ENCODE results near the gene PBX2.

DNA sequence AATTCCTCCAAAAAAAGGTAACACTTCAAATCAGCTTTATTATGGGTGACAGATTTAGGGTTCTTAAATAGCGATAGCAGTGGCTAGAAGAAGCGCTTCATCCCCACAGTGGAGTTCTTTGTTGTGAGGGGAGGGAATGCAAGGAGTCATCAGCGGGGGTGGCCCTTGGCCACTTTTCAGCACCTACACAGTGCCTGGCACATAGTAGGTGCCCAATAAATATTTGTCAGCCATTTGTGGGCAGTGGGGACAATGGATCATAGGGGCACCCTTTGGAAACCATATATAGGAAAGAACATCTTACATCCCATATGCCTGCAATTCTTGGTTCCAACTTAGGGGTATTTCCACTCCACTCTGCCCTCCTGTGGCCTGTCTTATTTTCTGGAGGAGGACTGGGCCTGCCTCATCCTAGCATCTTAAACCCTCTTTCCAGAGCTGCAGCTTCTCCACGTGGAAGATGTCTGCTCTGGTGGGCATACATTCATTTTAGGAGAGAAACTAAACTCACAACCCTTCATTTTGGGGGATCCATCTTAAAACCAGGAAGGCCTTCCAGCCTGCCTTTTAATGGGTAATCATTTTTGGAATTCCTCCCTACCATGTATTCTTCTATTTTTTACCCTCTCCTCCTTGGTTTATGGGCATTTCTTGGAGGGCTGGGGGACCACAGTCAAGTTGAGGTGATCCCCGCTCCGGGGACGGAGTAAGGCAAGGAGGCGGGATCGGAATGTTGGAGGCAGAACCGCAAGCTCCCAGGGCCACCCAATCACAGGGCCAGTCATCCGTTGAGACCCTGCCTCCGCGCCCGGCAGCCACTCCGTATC, 5.0 kb upstream of the PBX2 start:
- TF ChIP-seq POLR2A (IDR thresholded peaks at IDR 0.05; ENCODE audit: extremely low read depth, insufficient read length): peak; percentile 69
- TF ChIP-seq, protein P1, sequence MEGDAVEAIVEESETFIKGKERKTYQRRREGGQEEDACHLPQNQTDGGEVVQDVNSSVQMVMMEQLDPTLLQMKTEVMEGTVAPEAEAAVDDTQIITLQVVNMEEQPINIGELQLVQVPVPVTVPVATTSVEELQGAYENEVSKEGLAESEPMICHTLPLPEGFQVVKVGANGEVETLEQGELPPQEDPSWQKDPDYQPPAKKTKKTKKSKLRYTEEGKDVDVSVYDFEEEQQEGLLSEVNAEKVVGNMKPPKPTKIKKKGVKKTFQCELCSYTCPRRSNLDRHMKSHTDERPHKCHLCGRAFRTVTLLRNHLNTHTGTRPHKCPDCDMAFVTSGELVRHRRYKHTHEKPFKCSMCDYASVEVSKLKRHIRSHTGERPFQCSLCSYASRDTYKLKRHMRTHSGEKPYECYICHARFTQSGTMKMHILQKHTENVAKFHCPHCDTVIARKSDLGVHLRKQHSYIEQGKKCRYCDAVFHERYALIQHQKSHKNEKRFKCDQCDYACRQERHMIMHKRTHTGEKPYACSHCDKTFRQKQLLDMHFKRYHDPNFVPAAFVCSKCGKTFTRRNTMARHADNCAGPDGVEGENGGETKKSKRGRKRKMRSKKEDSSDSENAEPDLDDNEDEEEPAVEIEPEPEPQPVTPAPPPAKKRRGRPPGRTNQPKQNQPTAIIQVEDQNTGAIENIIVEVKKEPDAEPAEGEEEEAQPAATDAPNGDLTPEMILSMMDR (IDR thresholded peaks at IDR 0.05; ENCODE audit: low read depth, low read length): peak; percentile 53
- TF ChIP-seq MYC (IDR thresholded peaks at IDR 0.05; ENCODE audit: low read depth, low read length): no peak; the same call in 1 of the 2 replicates
- TF ChIP-seq MAX (IDR thresholded peaks at IDR 0.05; ENCODE audit: low read depth, low read length): no peak

All from NB4 (cell line).